Mesendoderm (in vitro differentiated cells): ENCODE data around the gene POTEJ.
"Not testable (repeated sequence)": the region's sequence is repeated elsewhere in the genome, so short reads cannot be mapped to it uniquely, and the experiment has no call there.

Source experiments
- DNase-seq: peaks from one replicate; pipeline ENCODE4 v3.0.0; 2013
- H2AK5ac ChIP-seq: 2 replicates; pipeline ENCODE4 v1.6.1; 2013; ENCODE audit warnings: low read length, inconsistent platforms
- H2BK120ac ChIP-seq: 2 replicates; pipeline ENCODE4 v1.6.1; 2013; ENCODE audit warnings: low read depth, mild to moderate bottlenecking, low read length, moderate library complexity, mixed read lengths
- H2BK15ac ChIP-seq: replicated peaks from 2 replicates; pipeline ENCODE4 v1.6.1; 2013; ENCODE audit warnings: low read depth, mild to moderate bottlenecking, moderate library complexity
- H2BK5ac ChIP-seq: 2 replicates; pipeline ENCODE4 v1.6.1; 2013; ENCODE audit warnings: low read length, inconsistent platforms
- H3K18ac ChIP-seq: 2 replicates; pipeline ENCODE4 v1.6.1; 2013; ENCODE audit warnings: mild to moderate bottlenecking, low read length, mixed read lengths
- H3K23ac ChIP-seq: one replicate; pipeline ENCODE4 v1.6.1; 2013; ENCODE audit warnings: low read length
- H3K27ac ChIP-seq: 2 replicates; pipeline ENCODE4 v1.5.1; 2013; ENCODE audit warnings: low read depth, mild to moderate bottlenecking, inconsistent platforms, low read length, moderate library complexity
- H3K27me3 ChIP-seq: 2 replicates; pipeline ENCODE4 v1.6.1; 2013; ENCODE audit warnings: low read length, control low read depth, mild to moderate bottlenecking, inconsistent platforms; ENCODE audit not compliant: insufficient read depth, poor library complexity
- H3K36me3 ChIP-seq: 2 replicates; pipeline ENCODE4 v1.6.1; 2013; ENCODE audit warnings: low read length, inconsistent platforms; ENCODE audit not compliant: control insufficient read depth, insufficient read depth
- H3K4ac ChIP-seq: one replicate; pipeline ENCODE4 v1.6.1; 2013; ENCODE audit warnings: low read depth, mild to moderate bottlenecking, low read length, moderate library complexity
- H3K4me1 ChIP-seq: 2 replicates; pipeline ENCODE4 v1.6.1; 2013; ENCODE audit warnings: low read depth, low read length, inconsistent platforms; ENCODE audit not compliant: control insufficient read depth
- H3K4me2 ChIP-seq: 2 replicates; pipeline ENCODE4 v1.6.1; 2013; ENCODE audit warnings: low read length
- H3K4me3 ChIP-seq: 2 replicates; pipeline ENCODE4 v1.5.1; 2013; ENCODE audit warnings: mild to moderate bottlenecking, low read length
- H3K56ac ChIP-seq: one replicate; pipeline ENCODE4 v1.6.1; 2013; ENCODE audit warnings: low read length
- H3K79me1 ChIP-seq: 2 replicates; pipeline ENCODE4 v1.6.1; 2013; ENCODE audit warnings: low read length, inconsistent platforms
- H3K79me2 ChIP-seq: 2 replicates; pipeline ENCODE4 v1.6.1; 2013; ENCODE audit warnings: mild to moderate bottlenecking, low read length; ENCODE audit not compliant: control insufficient read depth, insufficient read depth
- H3K9ac ChIP-seq: 2 replicates; pipeline ENCODE4 v1.6.1; 2013; ENCODE audit warnings: low read length, inconsistent platforms
- H4K5ac ChIP-seq: one replicate; pipeline ENCODE4 v1.6.1; 2013; ENCODE audit warnings: low read length
- H4K8ac ChIP-seq: one replicate; pipeline ENCODE4 v1.6.1; 2013; ENCODE audit warnings: low read depth, mild to moderate bottlenecking, control low read depth, low read length, moderate library complexity
- WGBS: extraction: QIAGEN DNeasy Blood & Tissue Kit; methylation state at CpG from one replicate; pipeline ENCODE4 v1.1.7; 2013; ENCODE audit warnings: low lambda C conversion rate, missing lambda C conversion rate; ENCODE audit not compliant: insufficient coverage; ENCODE audit errors: extremely low coverage; 5-methylcytosine and 5-hydroxymethylcytosine counted together

Gene POTEJ

GRCh38 chr2:130579121-130579520 lies 32.1 kb upstream of the POTEJ start:
- H3K4me3 ChIP-seq, H3K23ac ChIP-seq, H3K27ac ChIP-seq, H2BK5ac ChIP-seq, H3K9ac ChIP-seq, H3K36me3 ChIP-seq, H3K27me3 ChIP-seq, H2BK120ac ChIP-seq, H3K79me2 ChIP-seq, DNase-seq, H2AK5ac ChIP-seq, H3K18ac ChIP-seq, H3K4me1 ChIP-seq, H3K56ac ChIP-seq, H3K4ac ChIP-seq, H3K79me1 ChIP-seq, H2BK15ac ChIP-seq, H4K8ac ChIP-seq, H3K4me2 ChIP-seq, H4K5ac ChIP-seq: not testable (repeated sequence)
- WGBS, result no CpG with 5 or more reads among the region's 7 CpGs

GRCh38 chr2:130581491-130581890 lies 29.7 kb upstream of the POTEJ start:
- not testable (repeated sequence) for H3K36me3 ChIP-seq, H3K4ac ChIP-seq, H3K23ac ChIP-seq, H4K8ac ChIP-seq, H2BK120ac ChIP-seq, H3K79me2 ChIP-seq, H3K4me2 ChIP-seq, H3K27ac ChIP-seq, H3K4me3 ChIP-seq, H2BK5ac ChIP-seq, H3K79me1 ChIP-seq, H2AK5ac ChIP-seq, H2BK15ac ChIP-seq, H3K27me3 ChIP-seq, H3K9ac ChIP-seq, H4K5ac ChIP-seq, H3K56ac ChIP-seq, H3K18ac ChIP-seq, H3K4me1 ChIP-seq
- DNase-seq, result peak; percentile 0
- no CpG with 5 or more reads among the region's 7 CpGs for WGBS

- H2BK120ac ChIP-seq, H2BK5ac ChIP-seq, H3K4me1 ChIP-seq, H3K4me2 ChIP-seq, H3K4me3 ChIP-seq, H3K27me3 ChIP-seq, H3K79me1 ChIP-seq, H3K4ac ChIP-seq, H4K5ac ChIP-seq, H3K23ac ChIP-seq, H3K27ac ChIP-seq, H4K8ac ChIP-seq, H3K79me2 ChIP-seq, H3K56ac ChIP-seq, H3K36me3 ChIP-seq, H3K9ac ChIP-seq, DNase-seq, H2BK15ac ChIP-seq, H2AK5ac ChIP-seq, H3K18ac ChIP-seq: not testable (repeated sequence)
- no CpG with 5 or more reads among the region's 7 CpGs for WGBS
These were observed 28.3 kb upstream of the POTEJ start for GRCh38 chr2:130582970-130583369.

DNA sequence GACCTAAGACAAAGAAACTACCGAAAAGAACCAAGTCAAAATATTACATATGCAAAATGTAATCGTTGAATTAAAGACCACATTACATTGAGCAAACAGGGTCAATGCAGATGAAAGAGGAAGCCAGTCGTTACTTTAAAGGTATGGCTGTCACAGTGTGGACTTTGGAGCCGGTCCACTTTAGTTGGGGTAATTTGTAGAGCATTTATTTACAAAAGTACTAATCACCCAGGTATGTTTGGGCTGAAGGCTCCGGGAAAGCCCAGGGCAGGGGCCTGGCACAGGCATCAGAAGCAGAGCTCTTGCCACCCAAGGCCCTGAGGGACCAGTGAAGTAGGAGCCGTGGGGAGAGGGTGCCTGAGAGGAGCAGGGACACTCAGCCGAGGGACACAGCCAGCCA lies 27.7 kb upstream of the POTEJ start:
- not testable (repeated sequence) for H3K79me1 ChIP-seq, H3K23ac ChIP-seq, H4K5ac ChIP-seq, H3K27me3 ChIP-seq, H3K79me2 ChIP-seq, H3K4ac ChIP-seq, H3K18ac ChIP-seq, H3K56ac ChIP-seq, H3K36me3 ChIP-seq, H2BK15ac ChIP-seq, H3K4me3 ChIP-seq, H3K9ac ChIP-seq, H3K27ac ChIP-seq, H3K4me2 ChIP-seq, H3K4me1 ChIP-seq, DNase-seq, H2AK5ac ChIP-seq, H2BK5ac ChIP-seq, H2BK120ac ChIP-seq, H4K8ac ChIP-seq
- no CpG with 5 or more reads among the region's 7 CpGs for WGBS

GRCh38 chr2:130584726-130585125 lies 26.5 kb upstream of the POTEJ start:
- WGBS, result no CpG with 5 or more reads among the region's 4 CpGs
- H3K27ac ChIP-seq, H3K27me3 ChIP-seq, H3K4me2 ChIP-seq, H3K4me3 ChIP-seq, H2BK5ac ChIP-seq, H2AK5ac ChIP-seq, H3K79me2 ChIP-seq, H3K9ac ChIP-seq, H3K23ac ChIP-seq, H2BK15ac ChIP-seq, DNase-seq, H3K4me1 ChIP-seq, H2BK120ac ChIP-seq, H3K56ac ChIP-seq, H3K79me1 ChIP-seq, H3K36me3 ChIP-seq, H3K4ac ChIP-seq, H4K5ac ChIP-seq, H3K18ac ChIP-seq, H4K8ac ChIP-seq: not testable (repeated sequence)

GRCh38 chr2:130588688-130589458 lies 22.4 kb upstream of the POTEJ start:
- H3K4me1 ChIP-seq, H3K4me2 ChIP-seq, H2AK5ac ChIP-seq, H3K9ac ChIP-seq, H3K36me3 ChIP-seq, H3K79me1 ChIP-seq, H4K8ac ChIP-seq, H3K79me2 ChIP-seq, H4K5ac ChIP-seq, H2BK5ac ChIP-seq, H3K27ac ChIP-seq, H3K4ac ChIP-seq, H3K23ac ChIP-seq, H3K56ac ChIP-seq, H2BK15ac ChIP-seq, H3K18ac ChIP-seq, H2BK120ac ChIP-seq, H3K27me3 ChIP-seq, H3K4me3 ChIP-seq, DNase-seq: not testable (repeated sequence)
- no CpG with 5 or more reads among the region's 11 CpGs for WGBS
